Panc1 (cell line): Measurements from ENCODE around the gene ARHGEF10L. TPM values are rescaled to one million over a fixed set of nuclear protein-coding genes. Genes with fewer than 3 reads are reported as not detected.

Experiments
- ATAC-seq: fragments of 200-7000 bp; cut with Tn5 transposase; 2 replicates; pipeline ENCODE4 v1.9.1; 2020; ENCODE audit warnings: mild to moderate bottlenecking, moderate library complexity
- BruUV-seq: library from RNA; stranded (reverse); fragments of 400-500 nt; replicated peaks from 2 replicates; lab custom pipeline; 2021; lab: Mats Ljungman, UMichigan
- CTCF ChIA-PET: fragments of 300-600 bp; sonication (Branson Sonifier 250); formaldehyde crosslinking; loops from one replicate; lab custom pipeline; 2022; ENCODE audit warnings: antibody characterized with exemption; lab: Charles Lee
- POLR2A ChIA-PET: fragments of 300-600 bp; sonication (Branson Sonifier 250); formaldehyde crosslinking; loops from one replicate; lab custom pipeline; 2022; ENCODE audit warnings: antibody characterized with exemption; lab: Charles Lee
- DNase-seq: peaks from one replicate; pipeline ENCODE4 v3.0.0-alpha.2; 2010; ENCODE audit warnings: low read depth, low spot score
- H3K27ac ChIP-seq: 2 replicates; pipeline ENCODE4 v1.5.1; 2011; ENCODE audit warnings: mild to moderate bottlenecking, low read length, inconsistent platforms
- H3K27me3 ChIP-seq: fragments of 200-500 bp; sonication (Bioruptor generic); 2 replicates; pipeline ENCODE4 v1.6.0; 2014; ENCODE audit warnings: low read length, inconsistent platforms; ENCODE audit not compliant: control insufficient read depth, insufficient read depth
- H3K36me3 ChIP-seq: fragments of 200-500 bp; sonication (Bioruptor generic); 2 replicates; pipeline ENCODE4 v1.5.1; 2014; ENCODE audit warnings: inconsistent platforms, mild to moderate bottlenecking, low read length, moderate library complexity; ENCODE audit not compliant: control insufficient read depth, insufficient read depth
- H3K4me1 ChIP-seq: 2 replicates; pipeline ENCODE4 v1.5.1; 2011; ENCODE audit warnings: inconsistent platforms, mild to moderate bottlenecking, low read length, moderate library complexity; ENCODE audit not compliant: control insufficient read depth, insufficient read depth
- H3K4me3 ChIP-seq, 2 experiments: 2 replicates each; pipeline ENCODE4 v1.5.1; 2011 to 2012; ENCODE audit warnings: low read depth in 2 of 2, low read length in 2 of 2, mild to moderate bottlenecking in 2 of 2, inconsistent platforms in 1 of 2, moderate library complexity in 1 of 2
- H3K9me3 ChIP-seq: fragments of 200-500 bp; sonication (Bioruptor generic); 2 replicates; pipeline ENCODE4 v1.5.1; 2014; ENCODE audit warnings: low read depth, mild to moderate bottlenecking, inconsistent platforms, low read length, moderate library complexity; ENCODE audit not compliant: control insufficient read depth, insufficient read depth
- CTCF ChIP-seq: fragments of 450-650 bp; IDR thresholded peaks from 2 replicates; pipeline ENCODE4 v1.5.1; 2017; ENCODE audit warnings: mild to moderate bottlenecking
- POLR2AphosphoS5 ChIP-seq: IDR thresholded peaks from 2 replicates; pipeline ENCODE4 v1.6.1; 2012; ENCODE audit warnings: mild to moderate bottlenecking, low read depth, low read length, moderate library complexity
- SIN3A ChIP-seq: IDR thresholded peaks from 2 replicates; pipeline ENCODE4 v1.6.1; 2012; ENCODE audit warnings: low read depth, mild to moderate bottlenecking, low read length, moderate library complexity, borderline replicate concordance; ENCODE audit not compliant: insufficient read depth
- TCF7L2 ChIP-seq: IDR thresholded peaks from 2 replicates; pipeline ENCODE4 v1.6.1; 2011; ENCODE audit warnings: mild to moderate bottlenecking, low read depth, low read length, inconsistent platforms
- in situ Hi-C: cut with HindIII; loops from 2 replicates; pipeline ENCODE4 v1.10.0; 2016; ENCODE audit warnings: low sequenced_read_pairs, low pct_unique_long_range_greater_than_20kb
- intact Hi-C: fragments of 100-400 bp; cut with micrococcal nuclease; formaldehyde crosslinking; loops from one replicate; pipeline ENCODE4 v1.10.0; 2022; ENCODE audit not compliant: unreplicated experiment
- total RNA-seq: library from RNA; stranded (reverse); gene quantifications from one replicate; pipeline ENCODE4 v1.2.1, GENCODE V29; 2021; ENCODE audit not compliant: unreplicated experiment
- TF ChIP-seq, protein P1 (sequence below), 2 experiments: IDR thresholded peaks; 2 replicates each; pipeline ENCODE4 v1.6.1; 2011 to 2012; ENCODE audit warnings: low read depth in 2 of 2, control low read depth in 1 of 2, low read length in 1 of 2, mild to moderate bottlenecking in 1 of 2, moderate library complexity in 1 of 2; ENCODE audit not compliant: insufficient read depth in 1 of 2

ARHGEF10L gene
- total RNA-seq, 1 experiment from 2014 or later = 5.9 TPM

GRCh38 chr1:17653276-17653675 is 113.8 kb downstream of the ARHGEF10L start:
- in situ Hi-C loops (no loop called here), intact Hi-C loops (loop anchor here (5.0 kb wide), 1 partner anchor 161 kb away; no protein-coding TSS in a partner anchor)
- Histone ChIP-seq H3K36me3 (no peaks in the 10 kb centered on the region), H3K9me3 (no peaks in the 10 kb centered on the region), H3K27ac (no peak overlapping the region), H3K4me3 (no peak overlapping the region), H3K4me1 (no peaks in the 10 kb centered on the region), H3K27me3 (no peaks in the 10 kb centered on the region)
- no peak for DNase-seq
- POLR2A ChIA-PET = interaction anchor here (0.6 kb wide), 1 partner anchor 179 kb away, joined by 3 read pairs; no protein-coding TSS in a partner anchor
- ATAC-seq = no peak
- TF ChIP-seq, protein P1, sequence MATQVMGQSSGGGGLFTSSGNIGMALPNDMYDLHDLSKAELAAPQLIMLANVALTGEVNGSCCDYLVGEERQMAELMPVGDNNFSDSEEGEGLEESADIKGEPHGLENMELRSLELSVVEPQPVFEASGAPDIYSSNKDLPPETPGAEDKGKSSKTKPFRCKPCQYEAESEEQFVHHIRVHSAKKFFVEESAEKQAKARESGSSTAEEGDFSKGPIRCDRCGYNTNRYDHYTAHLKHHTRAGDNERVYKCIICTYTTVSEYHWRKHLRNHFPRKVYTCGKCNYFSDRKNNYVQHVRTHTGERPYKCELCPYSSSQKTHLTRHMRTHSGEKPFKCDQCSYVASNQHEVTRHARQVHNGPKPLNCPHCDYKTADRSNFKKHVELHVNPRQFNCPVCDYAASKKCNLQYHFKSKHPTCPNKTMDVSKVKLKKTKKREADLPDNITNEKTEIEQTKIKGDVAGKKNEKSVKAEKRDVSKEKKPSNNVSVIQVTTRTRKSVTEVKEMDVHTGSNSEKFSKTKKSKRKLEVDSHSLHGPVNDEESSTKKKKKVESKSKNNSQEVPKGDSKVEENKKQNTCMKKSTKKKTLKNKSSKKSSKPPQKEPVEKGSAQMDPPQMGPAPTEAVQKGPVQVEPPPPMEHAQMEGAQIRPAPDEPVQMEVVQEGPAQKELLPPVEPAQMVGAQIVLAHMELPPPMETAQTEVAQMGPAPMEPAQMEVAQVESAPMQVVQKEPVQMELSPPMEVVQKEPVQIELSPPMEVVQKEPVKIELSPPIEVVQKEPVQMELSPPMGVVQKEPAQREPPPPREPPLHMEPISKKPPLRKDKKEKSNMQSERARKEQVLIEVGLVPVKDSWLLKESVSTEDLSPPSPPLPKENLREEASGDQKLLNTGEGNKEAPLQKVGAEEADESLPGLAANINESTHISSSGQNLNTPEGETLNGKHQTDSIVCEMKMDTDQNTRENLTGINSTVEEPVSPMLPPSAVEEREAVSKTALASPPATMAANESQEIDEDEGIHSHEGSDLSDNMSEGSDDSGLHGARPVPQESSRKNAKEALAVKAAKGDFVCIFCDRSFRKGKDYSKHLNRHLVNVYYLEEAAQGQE (IDR thresholded peaks at IDR 0.05; ENCODE audit: insufficient read depth in 1 of 2, low read depth in 2 of 2, low read length in 1 of 2) = no peak
- TF ChIP-seq POLR2AphosphoS5 = no peak
- no peak for TF ChIP-seq SIN3A
- TF ChIP-seq CTCF = 0 out of 2 replicates have a peak, but pooled peaks have one; percentile 4
- no peak for TF ChIP-seq TCF7L2
- BruUV-seq = no TSS peak
- CTCF ChIA-PET = interaction anchor here (0.6 to 0.8 kb wide), 2 partner anchors 8 to 317 kb away, joined by 3 to 8 read pairs; no protein-coding TSS in a partner anchor

DNA sequence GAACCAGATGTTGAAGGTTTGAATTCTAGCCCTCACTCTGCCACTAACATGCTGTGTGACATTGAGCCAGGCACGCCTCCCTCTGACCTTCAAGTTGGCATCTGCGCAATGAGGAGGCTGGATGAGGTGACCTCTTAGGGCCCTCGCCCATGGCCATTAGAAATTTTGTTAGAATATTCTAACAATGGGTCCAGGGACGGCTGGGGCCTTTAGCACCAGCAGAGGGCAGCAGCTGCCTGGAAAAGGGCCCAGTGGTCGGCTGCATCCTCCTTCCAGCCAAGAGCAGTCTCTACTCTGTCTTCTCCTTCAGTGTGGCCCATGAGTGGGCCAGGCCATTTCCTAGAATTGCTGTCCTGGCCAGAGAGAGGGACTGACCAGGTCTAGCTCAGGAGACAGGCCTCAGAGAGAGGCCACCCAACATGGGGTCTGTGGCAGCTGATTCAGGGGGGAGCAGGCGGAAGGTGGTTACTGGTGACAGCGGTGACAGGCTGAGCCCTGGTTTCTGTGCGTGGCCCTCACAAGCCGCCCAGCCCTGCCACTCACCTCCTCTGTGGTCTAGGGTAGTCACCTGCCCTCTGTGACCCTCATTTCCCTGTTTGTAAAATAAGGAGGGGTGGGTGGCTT is 114.3 kb downstream of the ARHGEF10L start:
- Histone ChIP-seq H3K4me1 (no peaks in the 10 kb centered on the region), H3K27me3 (no peaks in the 10 kb centered on the region), H3K4me3 (no peak overlapping the region), H3K9me3 (no peaks in the 10 kb centered on the region), H3K36me3 (no peaks in the 10 kb centered on the region), H3K27ac (no peak overlapping the region)
- ATAC-seq (peak; percentile 91), DNase-seq (no peak)
- TF ChIP-seq SIN3A = no peak
- TF ChIP-seq, protein P1 (IDR thresholded peaks at IDR 0.05; ENCODE audit: insufficient read depth in 1 of 2, low read depth in 2 of 2, low read length in 1 of 2) = no peak
- TF ChIP-seq CTCF = peak; percentile 93
- ChIA-PET POLR2A (no interaction called here), CTCF (interaction anchor here (1.2 kb wide), 1 partner anchor 922 kb away, joined by 4 read pairs; no protein-coding TSS in a partner anchor)
- intact Hi-C loops (loop anchor here (5.0 kb wide), 1 partner anchor 162 kb away; no protein-coding TSS in a partner anchor), in situ Hi-C loops (no loop called here)
- BruUV-seq = no TSS peak
